SK-N-SH (cell line): ENCODE results near the gene UGT2A3.

Experiments used
- CTCF ChIP-seq: fragments of 200-600 bp; sonication (generic); IDR thresholded peaks from 2 replicates; pipeline ENCODE4 v1.6.1; 2017; ENCODE audit warnings: antibody characterized with exemption, mild to moderate bottlenecking, moderate library complexity
- EZH2phosphoT487 ChIP-seq: fragments of 200-600 bp; sonication (generic); IDR thresholded peaks from 2 replicates; pipeline ENCODE4 v1.6.1; 2017; ENCODE audit warnings: low read depth, mixed run types, mild to moderate bottlenecking, antibody characterized with exemption, moderate library complexity, borderline replicate concordance
- FOXM1 ChIP-seq: IDR thresholded peaks from 2 replicates; pipeline ENCODE4 v1.4.0; 2012; ENCODE audit warnings: low read depth, mild to moderate bottlenecking
- GABPA ChIP-seq: IDR thresholded peaks from 2 replicates; pipeline ENCODE4 v1.4.0; 2012; ENCODE audit warnings: low read depth, mild to moderate bottlenecking
- NFIC ChIP-seq: IDR thresholded peaks from 2 replicates; pipeline ENCODE4 v1.4.0; 2012; ENCODE audit warnings: borderline replicate concordance
- PBX3 ChIP-seq: IDR thresholded peaks from 2 replicates; pipeline ENCODE4; 2012
- POLR2AphosphoS5 ChIP-seq: IDR thresholded peaks from 2 replicates; pipeline ENCODE4 v1.6.1; 2012; ENCODE audit warnings: low read depth, low read length
- REST ChIP-seq: IDR thresholded peaks from 2 replicates; pipeline ENCODE4 v1.6.1; 2012; ENCODE audit warnings: mild to moderate bottlenecking, low read depth, low read length, moderate library complexity
- RXRA ChIP-seq: IDR thresholded peaks from 2 replicates; pipeline ENCODE4 v1.4.0; 2012; ENCODE audit warnings: low read depth, mild to moderate bottlenecking, borderline replicate concordance
- TAF1 ChIP-seq: IDR thresholded peaks from 2 replicates; pipeline ENCODE4 v1.6.1; 2012; ENCODE audit warnings: low read depth, mild to moderate bottlenecking, low read length, moderate library complexity, borderline replicate concordance
- YY1 ChIP-seq: IDR thresholded peaks from 2 replicates; pipeline ENCODE4 v1.4.0; 2012; ENCODE audit warnings: low read depth, mild to moderate bottlenecking

GRCh38 chr4:68954126-68954525 lies 2.5 kb upstream of the UGT2A3 start:
- TF ChIP-seq REST (no peak), GABPA (no peak), EZH2phosphoT487 (no peak), CTCF (no peak), POLR2AphosphoS5 (no peak), RXRA (no peak), YY1 (no peak), PBX3 (no peak), TAF1 (no peak), NFIC (no peak), FOXM1 (no peak)
